Caco-2 (cell line): ENCODE results near the gene PIK3C2G. TPM values are rescaled to one million over a fixed set of nuclear protein-coding genes. Genes with fewer than 3 reads are reported as not detected.

Experiments
- BruUV-seq: library from RNA; stranded (reverse); fragments of 400-500 nt; replicated peaks from 2 replicates; lab custom pipeline; 2021; lab: Mats Ljungman, UMichigan
- CTCF ChIA-PET: fragments of 300-600 bp; sonication (Branson Sonifier 250); formaldehyde crosslinking; loops from one replicate; lab custom pipeline; 2022; ENCODE audit warnings: antibody characterized with exemption; lab: Charles Lee
- POLR2A ChIA-PET: fragments of 300-600 bp; sonication (Branson Sonifier 250); formaldehyde crosslinking; loops from one replicate; lab custom pipeline; 2022; ENCODE audit warnings: antibody characterized with exemption; lab: Charles Lee
- DNase-seq, 2 experiments: peaks; one replicate each; pipeline versions ENCODE4 v3.0.0 to v3.0.0-alpha.2; 2020 to 2022
- H3K27me3 ChIP-seq: replicated peaks from 2 replicates; pipeline ENCODE4 v1.6.0; 2011; ENCODE audit warnings: low read length; ENCODE audit not compliant: control insufficient read depth, insufficient read depth
- H3K36me3 ChIP-seq: 2 replicates; pipeline ENCODE4 v1.5.1; 2011; ENCODE audit warnings: low read length; ENCODE audit not compliant: control insufficient read depth, insufficient read depth
- H3K4me1 ChIP-seq: fragments of 250-450 bp; sonication (Bioruptor Pico); 2 replicates; pipeline ENCODE4 v1.5.1; 2020; ENCODE audit warnings: mild to moderate bottlenecking
- H3K4me3 ChIP-seq: 2 replicates; pipeline ENCODE4 v1.5.1; 2011; ENCODE audit warnings: low read depth, mild to moderate bottlenecking, control low read depth, low read length
- H3K9me3 ChIP-seq: fragments of 250-450 bp; sonication (Bioruptor Pico); 2 replicates; pipeline ENCODE4 v1.5.1; 2020; ENCODE audit warnings: mild to moderate bottlenecking, moderate library complexity
- H3K27ac Mint-ChIP-seq: one replicate; pipeline ENCODE4 v1.8.0; 2022; ENCODE audit warnings: mixed read lengths; ENCODE audit not compliant: unreplicated experiment
- H3K27me3 Mint-ChIP-seq: one replicate; pipeline ENCODE4 v1.8.0; 2022; ENCODE audit warnings: mixed read lengths; ENCODE audit not compliant: insufficient read depth, unreplicated experiment
- H3K36me3 Mint-ChIP-seq: one replicate; pipeline ENCODE4 v1.8.0; 2022; ENCODE audit warnings: mild to moderate bottlenecking, mixed read lengths; ENCODE audit not compliant: insufficient read depth, unreplicated experiment
- H3K4me1 Mint-ChIP-seq: one replicate; pipeline ENCODE4 v1.8.0; 2022; ENCODE audit warnings: low read depth, mixed read lengths; ENCODE audit not compliant: unreplicated experiment
- H3K4me3 Mint-ChIP-seq: one replicate; pipeline ENCODE4 v1.8.0; 2022; ENCODE audit warnings: mild to moderate bottlenecking, moderate library complexity, mixed read lengths; ENCODE audit not compliant: unreplicated experiment
- H3K9me3 Mint-ChIP-seq: one replicate; pipeline ENCODE4 v1.8.0; 2022; ENCODE audit warnings: mixed read lengths; ENCODE audit not compliant: unreplicated experiment
- intact Hi-C: fragments of 100-400 bp; cut with micrococcal nuclease; formaldehyde crosslinking; loops from one replicate; pipeline ENCODE4 v1.10.0; 2022; ENCODE audit not compliant: unreplicated experiment
- total RNA-seq: library from RNA; stranded (reverse); gene quantifications from 2 replicates; pipeline ENCODE4 v1.2.3, GENCODE V29; 2022
- TF ChIP-seq, protein P1 (sequence below), 2 experiments: fragments of 200-600 bp in 1 of 2; IDR thresholded peaks; 1 replicate in 1 of 2; 2 replicates in 1 of 2; pipeline versions ENCODE4 v1.5.1 to v1.8.0; 2011 to 2022; ENCODE audit warnings: antibody characterized with exemption in 1 of 2, control low read depth in 1 of 2, inconsistent platforms in 1 of 2, low read depth in 1 of 2, low read length in 1 of 2, mild to moderate bottlenecking in 1 of 2, moderate library complexity in 1 of 2; ENCODE audit not compliant: insufficient read depth in 1 of 2, severe bottlenecking in 1 of 2, unreplicated experiment in 1 of 2

The PIK3C2G gene
- total RNA-seq, 1 experiment from 2014 or later: not detected

DNA sequence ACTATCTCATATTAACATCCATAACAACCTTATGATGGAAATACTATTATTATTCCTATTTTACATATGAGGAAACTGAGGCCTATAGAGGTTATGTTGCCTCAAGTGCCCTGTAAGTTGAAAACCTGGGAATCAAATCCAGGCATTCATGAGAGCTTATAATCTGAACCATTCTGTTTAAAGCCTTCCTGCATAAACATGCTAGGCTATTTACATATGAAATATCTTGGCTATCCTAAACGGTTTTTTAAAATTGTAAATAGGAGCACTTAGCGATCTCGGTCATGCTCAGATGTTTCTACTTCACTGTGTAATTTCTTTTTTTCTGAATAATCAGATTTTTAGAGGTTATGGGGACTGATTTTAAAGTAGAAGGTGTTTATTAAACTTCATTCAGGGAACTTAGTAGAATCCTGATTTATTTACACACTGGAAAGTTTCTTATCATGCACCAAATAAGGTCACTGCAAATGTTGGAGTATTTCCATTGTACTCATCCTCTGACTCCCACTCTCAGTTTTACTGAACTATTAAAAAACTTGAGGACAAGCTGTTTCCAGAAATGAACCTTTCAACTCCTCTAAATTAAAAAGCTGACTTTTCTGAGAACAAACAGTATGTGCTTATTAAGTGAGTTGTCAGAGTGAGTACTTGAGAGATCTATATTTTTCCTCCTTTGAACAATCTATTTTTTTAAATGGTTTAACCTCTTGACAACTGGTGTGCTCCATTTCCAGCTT is 141.7 kb downstream of the PIK3C2G start:
- H3K4me1 ChIP-seq: no peaks in the 10 kb centered on the region
- no peak overlapping the region for H3K4me3 ChIP-seq
- BruUV-seq: no TSS peak
- no peak overlapping the region for H3K27ac Mint-ChIP-seq
- no peak for DNase-seq
- ChIA-PET CTCF (no interaction called here), POLR2A (no interaction called here)
- no peaks in the 10 kb centered on the region for H3K36me3 ChIP-seq
- H3K36me3 Mint-ChIP-seq: no peaks in the 10 kb centered on the region
- no peaks in the 10 kb centered on the region for H3K9me3 Mint-ChIP-seq
- TF ChIP-seq, protein P1, sequence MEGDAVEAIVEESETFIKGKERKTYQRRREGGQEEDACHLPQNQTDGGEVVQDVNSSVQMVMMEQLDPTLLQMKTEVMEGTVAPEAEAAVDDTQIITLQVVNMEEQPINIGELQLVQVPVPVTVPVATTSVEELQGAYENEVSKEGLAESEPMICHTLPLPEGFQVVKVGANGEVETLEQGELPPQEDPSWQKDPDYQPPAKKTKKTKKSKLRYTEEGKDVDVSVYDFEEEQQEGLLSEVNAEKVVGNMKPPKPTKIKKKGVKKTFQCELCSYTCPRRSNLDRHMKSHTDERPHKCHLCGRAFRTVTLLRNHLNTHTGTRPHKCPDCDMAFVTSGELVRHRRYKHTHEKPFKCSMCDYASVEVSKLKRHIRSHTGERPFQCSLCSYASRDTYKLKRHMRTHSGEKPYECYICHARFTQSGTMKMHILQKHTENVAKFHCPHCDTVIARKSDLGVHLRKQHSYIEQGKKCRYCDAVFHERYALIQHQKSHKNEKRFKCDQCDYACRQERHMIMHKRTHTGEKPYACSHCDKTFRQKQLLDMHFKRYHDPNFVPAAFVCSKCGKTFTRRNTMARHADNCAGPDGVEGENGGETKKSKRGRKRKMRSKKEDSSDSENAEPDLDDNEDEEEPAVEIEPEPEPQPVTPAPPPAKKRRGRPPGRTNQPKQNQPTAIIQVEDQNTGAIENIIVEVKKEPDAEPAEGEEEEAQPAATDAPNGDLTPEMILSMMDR (IDR thresholded peaks at IDR 0.05; ENCODE audit: insufficient read depth in 1 of 2, low read depth in 1 of 2, low read length in 1 of 2, severe bottlenecking in 1 of 2, unreplicated experiment in 1 of 2): no peak
- no peaks in the 10 kb centered on the region for H3K9me3 ChIP-seq
- no peak overlapping the region for H3K4me3 Mint-ChIP-seq
- H3K27me3 ChIP-seq: no peaks in the 10 kb centered on the region
- peaks cover 6% of the 10 kb centered on the region for H3K27me3 Mint-ChIP-seq
- intact Hi-C loops: no loop called here
- H3K4me1 Mint-ChIP-seq: no peaks in the 10 kb centered on the region

DNA sequence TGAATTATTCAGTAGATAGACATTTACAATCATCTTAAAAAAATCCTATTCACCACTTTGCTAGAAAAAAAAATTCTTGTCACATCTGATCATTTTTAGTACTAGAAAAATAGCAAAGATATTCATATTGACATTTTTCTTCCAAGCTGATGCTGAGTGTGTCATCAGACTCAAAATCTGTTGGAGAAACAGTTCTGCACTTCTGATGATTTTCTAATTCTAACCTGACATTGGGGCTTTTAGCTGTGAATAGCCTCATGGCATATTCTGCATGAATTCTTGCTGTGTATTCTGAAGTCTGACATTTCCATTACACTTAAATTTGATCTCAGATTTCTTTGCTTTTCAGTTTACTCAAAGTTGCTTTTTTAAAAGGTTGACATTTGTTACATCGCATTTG is 150.1 kb downstream of the PIK3C2G start:
- intact Hi-C loops: no loop called here
- Mint-ChIP-seq H3K27ac (no peak overlapping the region), H3K36me3 (no peaks in the 10 kb centered on the region), H3K4me1 (no peaks in the 10 kb centered on the region), H3K4me3 (no peak overlapping the region), H3K9me3 (no peaks in the 10 kb centered on the region), H3K27me3 (no peaks in the 10 kb centered on the region)
- Histone ChIP-seq H3K4me1 (no peaks in the 10 kb centered on the region), H3K27me3 (no peaks in the 10 kb centered on the region), H3K4me3 (no peak overlapping the region), H3K36me3 (no peaks in the 10 kb centered on the region), H3K9me3 (no peaks in the 10 kb centered on the region)
- ChIA-PET CTCF (no interaction called here), POLR2A (no interaction called here)
- no TSS peak for BruUV-seq
- TF ChIP-seq, protein P1 (IDR thresholded peaks at IDR 0.05; ENCODE audit: insufficient read depth in 1 of 2, low read depth in 1 of 2, low read length in 1 of 2, severe bottlenecking in 1 of 2, unreplicated experiment in 1 of 2): no peak
- no peak for DNase-seq

GRCh38 chr12:18414671-18415070 is 153.4 kb downstream of the PIK3C2G start:
- no peaks in the 10 kb centered on the region for H3K4me1 ChIP-seq
- no peak overlapping the region for H3K27ac Mint-ChIP-seq
- H3K4me3 Mint-ChIP-seq: no peak overlapping the region
- no peak overlapping the region for H3K4me3 ChIP-seq
- POLR2A ChIA-PET: no interaction called here
- H3K4me1 Mint-ChIP-seq: no peaks in the 10 kb centered on the region
- intact Hi-C loops: loop anchor here (5.0 kb wide), 1 partner anchor 162 kb away; no protein-coding TSS in a partner anchor
- TF ChIP-seq, protein P1 (IDR thresholded peaks at IDR 0.05; ENCODE audit: insufficient read depth in 1 of 2, low read depth in 1 of 2, low read length in 1 of 2, severe bottlenecking in 1 of 2, unreplicated experiment in 1 of 2): no peak
- CTCF ChIA-PET: no interaction called here
- H3K36me3 ChIP-seq: no peaks in the 10 kb centered on the region
- H3K27me3 Mint-ChIP-seq: peaks cover 4% of the 10 kb centered on the region
- no peaks in the 10 kb centered on the region for H3K27me3 ChIP-seq
- no peaks in the 10 kb centered on the region for H3K36me3 Mint-ChIP-seq
- no peak for DNase-seq
- no peaks in the 10 kb centered on the region for H3K9me3 Mint-ChIP-seq
- H3K9me3 ChIP-seq: no peaks in the 10 kb centered on the region
- no TSS peak for BruUV-seq
